GM12878 (cell line): ENCODE measurements around the gene USP10. TPM values are rescaled to one million over a fixed set of nuclear protein-coding genes. Genes with fewer than 3 reads are reported as not detected.

ENCODE experiments used
- ATAC-seq: fragments of 200-7000 bp; cut with Tn5 transposase; 3 replicates; pipeline ENCODE4 v1.9.1; 2020; ENCODE audit warnings: mild to moderate bottlenecking, moderate library complexity
- BruUV-seq: library from RNA; stranded (reverse); fragments of 400-500 nt; replicated peaks from 2 replicates; lab custom pipeline; 2021; lab: Mats Ljungman, UMichigan
- CTCF ChIA-PET: fragments of 300-600 bp; sonication (Branson Sonifier 250); formaldehyde crosslinking; extraction: SDS; loops from one replicate; lab custom pipeline; 2021; ENCODE audit warnings: inconsistent platforms; lab: Yijun Ruan, JAX
- POLR2A ChIA-PET: fragments of 350-600 bp; formaldehyde crosslinking; extraction: SDS; loops from one replicate; lab custom pipeline; 2021; ENCODE audit warnings: inconsistent platforms; lab: Charles Lee
- RAD21 ChIA-PET: fragments of 300-600 bp; sonication (Branson Sonifier 250); formaldehyde crosslinking; loops from one replicate; lab custom pipeline; 2023; ENCODE audit warnings: antibody characterized with exemption; ENCODE audit not compliant: unreplicated experiment; lab: Charles Lee
- SMC1A ChIA-PET: fragments of 300-600 bp; sonication (Branson Sonifier 250); formaldehyde crosslinking; loops from one replicate; lab custom pipeline; 2023; ENCODE audit not compliant: unreplicated experiment, uncharacterized antibody; lab: Charles Lee
- DNase-seq: peaks from one replicate; pipeline ENCODE4 v3.0.0-alpha.2; 2011; ENCODE audit warnings: low read depth, low spot score
- FAIRE-seq: peaks from 3 replicates; lab custom pipeline; 2011; peaks lifted over from hg19 to GRCh38; lab: Jason Lieb, UNC
- H2AFZ ChIP-seq: 2 replicates; pipeline ENCODE4 v1.6.0; 2011; ENCODE audit warnings: low read depth, low read length, control low read depth; ENCODE audit not compliant: control insufficient read depth
- H3K27ac ChIP-seq: 2 replicates; pipeline ENCODE4 v1.5.1; 2011; ENCODE audit warnings: control low read depth; ENCODE audit not compliant: control insufficient read depth, insufficient read depth
- H3K27me3 ChIP-seq, 2 experiments: replicated peaks in 1 of 2; 2 replicates each; pipeline versions ENCODE4 v1.6.0 to v1.6.1; 2011; ENCODE audit warnings: low read length in 1 of 2; ENCODE audit not compliant: control insufficient read depth in 2 of 2, insufficient read depth in 2 of 2
- H3K36me3 ChIP-seq, 2 experiments: 2 replicates each; pipeline ENCODE4 v1.5.1; 2011; ENCODE audit warnings: low read length in 1 of 2; ENCODE audit not compliant: control insufficient read depth in 2 of 2, insufficient read depth in 2 of 2
- H3K4me1 ChIP-seq: 2 replicates; pipeline ENCODE4 v1.6.1; 2011; ENCODE audit warnings: mild to moderate bottlenecking, low read length, moderate library complexity, mixed read lengths; ENCODE audit not compliant: control insufficient read depth, insufficient read depth
- H3K4me2 ChIP-seq: 2 replicates; pipeline ENCODE4 v1.6.0; 2011; ENCODE audit warnings: control low read depth; ENCODE audit not compliant: control insufficient read depth, insufficient read depth
- H3K4me3 ChIP-seq: fragments of 200-600 bp; sonication (generic); 2 replicates; pipeline ENCODE4 v1.5.1; 2016
- H3K79me2 ChIP-seq: 2 replicates; pipeline ENCODE4 v1.6.0; 2011; ENCODE audit warnings: low read length; ENCODE audit not compliant: control insufficient read depth, insufficient read depth
- H3K9ac ChIP-seq: 2 replicates; pipeline ENCODE4 v1.8.0; 2011; ENCODE audit warnings: low read length, control low read depth, mixed read lengths; ENCODE audit not compliant: control insufficient read depth, insufficient read depth
- H3K9me3 ChIP-seq: replicated peaks from 3 replicates; pipeline ENCODE4 v1.5.1; 2011; ENCODE audit warnings: mild to moderate bottlenecking, low read length; ENCODE audit not compliant: control insufficient read depth, insufficient read depth
- H4K20me1 ChIP-seq: 2 replicates; pipeline ENCODE4 v1.6.0; 2011; ENCODE audit not compliant: control insufficient read depth, insufficient read depth
- HDGF ChIP-seq: fragments of 450-650 bp; IDR thresholded peaks from 2 replicates; pipeline ENCODE4 v1.6.1; 2016; ENCODE audit warnings: antibody characterized with exemption
- MTA2 ChIP-seq: fragments of 450-650 bp; IDR thresholded peaks from 2 replicates; pipeline ENCODE4 v1.6.1; 2016; ENCODE audit warnings: low read depth, mild to moderate bottlenecking, moderate library complexity
- YY1 ChIP-seq: IDR thresholded peaks from 2 replicates; pipeline ENCODE4 v1.6.1; 2011; ENCODE audit warnings: low read depth, mild to moderate bottlenecking, low read length
- WGBS: methylation state at CpG from one replicate; pipeline ENCODE4 v1.1.6; 2016; ENCODE audit warnings: low lambda C conversion rate; ENCODE audit not compliant: insufficient replicate concordance, insufficient coverage; ENCODE audit errors: missing lambda C conversion rate; 5-methylcytosine and 5-hydroxymethylcytosine counted together
- in situ Hi-C: fragments of 300-500 bp; cut with MboI; formaldehyde crosslinking; loops from 9 replicates; pipeline ENCODE4 v1.14.3; 2018; ENCODE audit warnings: mixed read lengths
- intact Hi-C: fragments of 100-400 bp; cut with micrococcal nuclease; formaldehyde crosslinking; loops from one replicate; pipeline ENCODE4 v1.14.2; 2022; ENCODE audit not compliant: unreplicated experiment
- polyA plus RNA-seq, 11 experiments: library from polyadenylated mRNA; depleted of rRNA in 4 of 11; unstranded in 6 of 11; stranded (reverse) in 5 of 11; fragments of >200 nt; fragmentation: Nextera tagmentation in 4 of 11; fragmentation: Illumina TruSeq in 1 of 11; extraction: Ambion mirVana in 4 of 11; extraction: Trizol in 1 of 11; gene quantifications; 1 replicate in 1 of 11; 2 replicates in 10 of 11; pipeline versions ENCODE4 v1.2.1 to v1.2.3, GENCODE V29; 2011 to 2016; ENCODE audit warnings: inconsistent platforms in 2 of 11, missing spikeins in 2 of 11, low read depth in 1 of 11
- total RNA-seq, 4 experiments: library from RNA; depleted of rRNA in 3 of 4; stranded (reverse); fragments of >200 nt in 3 of 4; fragmentation: Illumina TruSeq in 1 of 4; extraction: Trizol in 1 of 4; gene quantifications; 2 replicates each; pipeline versions ENCODE4 v1.2.1 to v1.2.3, GENCODE V29; 2013 to 2021

The USP10 gene
- total and polyA plus RNA-seq, 10 of the 15 experiments (the other 5 are each of a cell fraction or from before 2014, with no cell fraction given), result 46.1 to 160 (median 105) TPM

- ChIA-PET POLR2A (no interaction called here), RAD21 (no interaction called here)
- no TSS peak for BruUV-seq
Observed at GRCh38 chr16:84791088-84791487, 91.3 kb downstream of the USP10 start.

DNA sequence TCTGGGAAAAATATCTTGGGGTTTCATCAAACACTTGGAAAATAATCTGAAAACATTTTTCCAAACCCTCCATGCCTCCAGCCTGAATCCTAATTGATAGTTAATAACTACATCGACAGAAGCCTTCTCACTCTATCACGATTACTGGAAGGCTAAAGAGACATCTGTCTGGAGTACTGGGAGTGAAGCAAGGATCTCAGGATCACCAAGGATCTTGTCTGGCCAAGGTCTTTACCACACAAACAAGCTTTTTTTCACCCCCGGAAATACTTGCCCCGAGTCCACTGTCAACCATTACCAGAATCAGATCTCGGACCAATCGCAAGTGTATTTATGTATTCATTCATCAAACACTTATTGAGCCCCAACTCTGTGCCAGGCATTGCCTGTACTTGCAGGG lies 91.7 kb downstream of the USP10 start:
- no peaks in the 10 kb centered on the region for H3K4me1 ChIP-seq
- in situ Hi-C loops, result no loop called here
- ChIA-PET CTCF (no interaction called here), SMC1A (no interaction called here), RAD21 (no interaction called here)
- no peaks in the 10 kb centered on the region for H4K20me1 ChIP-seq
- no peaks in the 10 kb centered on the region for H3K27me3 ChIP-seq
- FAIRE-seq (no peak), ATAC-seq (no peak)
- no peaks in the 10 kb centered on the region for H3K9me3 ChIP-seq
- H3K4me3 ChIP-seq, result no peak overlapping the region
- intact Hi-C loops, result no loop called here
- H3K36me3 ChIP-seq, result no peaks in the 10 kb centered on the region
- no peak overlapping the region for H3K4me2 ChIP-seq
- no peak overlapping the region for H2AFZ ChIP-seq
- WGBS, result 97% methylated on average over 6 of the region's 6 CpGs
- no peak for TF ChIP-seq YY1
- TF ChIP-seq, all 136 proteins: peak for 0
- Histone ChIP-seq H3K27ac (no peak overlapping the region), H3K79me2 (no peaks in the 10 kb centered on the region), H3K9ac (no peak overlapping the region)
- POLR2A ChIA-PET, result no interaction called here
- BruUV-seq, result no TSS peak
- no peak for DNase-seq

More at GRCh38 chr16:84791088-84791487, 91.3 kb downstream of the USP10 start:
- no peaks in the 10 kb centered on the region for H3K36me3 ChIP-seq
- DNase-seq (no peak), ATAC-seq (no peak), FAIRE-seq (no peak)
- CTCF ChIA-PET, result no interaction called here
- H3K4me3 ChIP-seq, result no peak overlapping the region
- TF ChIP-seq MTA2 (no peak), HDGF (no peak)
- H3K27ac ChIP-seq, result no peak overlapping the region
- no peaks in the 10 kb centered on the region for H3K4me1 ChIP-seq
- H4K20me1 ChIP-seq, result no peaks in the 10 kb centered on the region
- H2AFZ ChIP-seq, result no peak overlapping the region
- no peak overlapping the region for H3K9ac ChIP-seq
- 82% methylated on average over 12 of the region's 12 CpGs for WGBS
- H3K4me2 ChIP-seq, result no peak overlapping the region
- H3K9me3 ChIP-seq, result no peaks in the 10 kb centered on the region
- SMC1A ChIA-PET, result no interaction called here
- in situ Hi-C loops (no loop called here), intact Hi-C loops (no loop called here)
- H3K79me2 ChIP-seq, result no peaks in the 10 kb centered on the region
- H3K27me3 ChIP-seq, result no peaks in the 10 kb centered on the region
